Heart right ventricle (tissue), 16 donors: ENCODE measurements around the gene DNPH1. TPM values are rescaled to one million over a fixed set of nuclear protein-coding genes. Genes with fewer than 3 reads are reported as not detected.

ENCODE experiments used
- ATAC-seq, 8 donors: fragments of 200-7000 bp; cut with Tn5 transposase; one replicate each; pipeline ENCODE4 v1.9.1; 2020; ENCODE audit warnings: mild to moderate bottlenecking in 8 of 8, moderate library complexity in 8 of 8, moderate number of reproducible peaks in 1 of 8
- DNase-seq, 2 donors: peaks; one replicate each; pipeline ENCODE4 v3.0.0-alpha.2; 2020
- H3K27ac ChIP-seq, 10 donors: fragments of 200-600 bp; sonication (generic) in 2 of 10; one replicate each; pipeline versions ENCODE4 v1.5.0 to v1.8.0; 2020 to 2022; ENCODE audit warnings: mild to moderate bottlenecking in 3 of 10
- H3K27me3 ChIP-seq, 7 donors: fragments of 200-600 bp; one replicate each; pipeline ENCODE4 v1.8.0; 2021 to 2022; ENCODE audit warnings: mild to moderate bottlenecking in 2 of 7
- H3K36me3 ChIP-seq, 9 donors: fragments of 200-600 bp; sonication (generic) in 1 of 9; one replicate each; pipeline versions ENCODE4 v1.5.0 to v1.8.0; 2020 to 2022; ENCODE audit warnings: mild to moderate bottlenecking in 2 of 9
- H3K4me1 ChIP-seq, 9 donors: fragments of 200-600 bp; sonication (generic) in 1 of 9; one replicate each; pipeline versions ENCODE4 v1.5.0 to v1.8.0; 2020 to 2022; ENCODE audit warnings: mild to moderate bottlenecking in 4 of 9
- H3K4me3 ChIP-seq, 10 donors: fragments of 200-600 bp; sonication (generic) in 2 of 10; one replicate each; pipeline versions ENCODE4 v1.5.0 to v1.8.0; 2020 to 2022; ENCODE audit warnings: mild to moderate bottlenecking in 7 of 10, moderate library complexity in 2 of 10
- H3K9me3 ChIP-seq, 11 donors: fragments of 200-600 bp in 10 of 11; sonication (generic) in 2 of 11; one replicate each; pipeline versions ENCODE4 v1.5.0 to v1.8.0; 2013 to 2022; ENCODE audit warnings: mild to moderate bottlenecking in 2 of 11, control low read depth in 1 of 11, moderate library complexity in 1 of 11
- WGBS, 2 donors: extraction: QIAGEN DNeasy Blood & Tissue Kit; methylation state at CpG; one replicate each; pipeline ENCODE4 v1.1.7; 2013; ENCODE audit warnings: inconsistent platforms in 1 of 2; 5-methylcytosine and 5-hydroxymethylcytosine counted together
- intact Hi-C, 10 donors: fragments of 100-400 bp; cut with DNase I; formaldehyde crosslinking; loops; one replicate each; pipeline versions ENCODE4 v1.11.1 to v1.14.2; 2022
- polyA plus RNA-seq, 2 donors: library from polyadenylated mRNA; stranded (reverse); fragments of 200-250 nt; gene quantifications; one replicate each; pipeline ENCODE4 v1.2.3, GENCODE V29; 2013
- total RNA-seq, 10 donors: library from RNA; stranded (reverse); fragmentation: NEBNext Ultra II Directional in 3 of 10; extraction: Animal tissue kit (Norgen Biotek cat#: 25700) in 3 of 10; gene quantifications; one replicate each; pipeline versions ENCODE4 v1.2.1 to v1.2.4, GENCODE V29; 2021 to 2023
- TF ChIP-seq, protein P1 (sequence below), 9 donors: fragments of 200-600 bp; sonication (generic) in 2 of 9; IDR thresholded peaks; one replicate each; pipeline versions ENCODE4 v1.5.0 to v1.8.0; 2021 to 2022; ENCODE audit warnings: antibody characterized with exemption in 9 of 9, mild to moderate bottlenecking in 5 of 9, moderate library complexity in 1 of 9
- donor health status: Arrhythmogenic right ventricular cardiomyopathy.
- donor health status: ischemic (EF 13 %, LVEDD 7.1; RV severe dilation, severe dysfunction).
- donor health status: healthy with polysubstance abuse.
- donor health status: DM: no; HTN: yes; CAD: no.
- donor health status: DM: no; HTN: no; CAD: no.
- donor health status: ischemic (EF 25% LVEDD 6.9; RV normal size, moderate dysfunction).
- donor health status: ischemic (EF 25% LVEDD 5.7; RV mildly dilated, moderate dysfunction).
- donor health status: healthy.
- donor health status: DM: yes; HTN: yes; CAD: no.
- donor health status: Ischemic cardiomyopathy.
- donor health status: ischemic (EF 35%, LVEDD 5.7; RV mildly dilated, moderate dysfunction).
- donor health status: nonischemic (EF 11% LVEDD 7.7; RV severe dilation, severe dysfunction).
- donor health status: DM: yes; HTN: yes; CAD: no.
- donor health status: PGD.
- donor health status: ischemic (EF 29% LVEDD 5.4; RV normal size, mild dysfunction).
- donor health status: nonischemic (EF 23%, LVEDD 6.1; RV moderate dilation, normal function).

Gene DNPH1
- total and polyA plus RNA-seq, 12 donors: 16.0 to 51.3 (median 26.2) TPM

DNA sequence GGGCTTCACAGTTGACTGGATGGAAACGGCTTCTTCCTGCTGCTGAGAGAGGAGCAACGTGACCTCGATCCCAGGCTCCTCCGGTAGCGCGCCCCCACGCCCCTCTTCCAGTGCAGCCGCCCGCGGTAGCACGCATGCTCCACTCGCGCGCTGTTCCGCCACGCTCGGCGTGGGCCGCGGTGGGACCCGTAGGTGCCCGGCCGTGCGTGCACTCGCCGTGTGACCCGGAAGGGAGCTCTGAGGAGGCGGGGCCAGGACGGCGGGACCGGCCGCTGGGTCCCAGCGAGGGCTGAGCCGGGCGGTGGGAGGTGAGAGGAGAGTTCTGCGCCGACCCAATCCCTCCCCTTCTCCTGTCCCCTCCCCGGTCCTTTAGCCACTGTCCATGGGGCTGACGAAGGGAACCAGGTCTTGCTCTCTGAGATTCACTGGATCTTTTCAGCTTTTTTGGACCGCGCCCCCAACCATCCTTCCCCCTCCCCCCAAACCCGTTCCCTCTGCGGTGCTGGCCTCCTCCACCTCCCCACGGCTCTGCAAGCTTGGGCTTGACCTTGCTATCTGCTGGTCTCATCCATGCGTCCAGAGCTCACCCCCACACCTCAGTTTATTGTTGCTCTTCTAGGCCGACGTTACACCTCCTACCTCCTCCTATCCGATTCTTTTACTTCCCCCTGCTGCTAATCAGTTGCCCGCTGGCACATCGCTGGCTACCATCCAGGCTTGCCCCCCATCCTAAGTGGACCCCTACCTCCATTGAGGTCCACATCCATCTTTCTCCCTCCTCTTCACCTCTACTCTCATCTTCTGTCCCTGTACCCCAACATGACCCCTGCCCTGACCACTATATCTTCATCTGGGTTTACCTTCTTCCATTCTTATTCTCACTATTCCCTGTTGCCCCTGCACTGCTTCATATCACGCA, 47.1 kb downstream of the DNPH1 start, which contains the start of gene CUL9:
Gene CUL9, plus strand, starts transcription at position 255 of the 919 bp plus-strand sequence. CDS start 2,115 bp downstream, outside the sequence.
- Histone ChIP-seq H3K9me3 (no peaks in the 10 kb centered on the region), H3K27ac (peak within 1 kb of the TSS in 9 of 10 donors; percentile 67 to 86 (median 76)), H3K27me3 (no peaks in the 10 kb centered on the region), H3K4me3 (peak within 1 kb of the TSS; percentile 45 to 89 (median 78)), H3K36me3 (peaks cover 4 to 74% (median 28%) of the 10 kb centered on the region in 9 donors), H3K4me1 (peaks cover 0 to 30% (median 17%) of the 10 kb centered on the region in 9 donors)
- intact Hi-C loops: loop anchor here in 1 of 10 donors (10.0 kb wide), 1 partner anchor 323 kb away; no protein-coding TSS in a partner anchor
- TF ChIP-seq, protein P1, sequence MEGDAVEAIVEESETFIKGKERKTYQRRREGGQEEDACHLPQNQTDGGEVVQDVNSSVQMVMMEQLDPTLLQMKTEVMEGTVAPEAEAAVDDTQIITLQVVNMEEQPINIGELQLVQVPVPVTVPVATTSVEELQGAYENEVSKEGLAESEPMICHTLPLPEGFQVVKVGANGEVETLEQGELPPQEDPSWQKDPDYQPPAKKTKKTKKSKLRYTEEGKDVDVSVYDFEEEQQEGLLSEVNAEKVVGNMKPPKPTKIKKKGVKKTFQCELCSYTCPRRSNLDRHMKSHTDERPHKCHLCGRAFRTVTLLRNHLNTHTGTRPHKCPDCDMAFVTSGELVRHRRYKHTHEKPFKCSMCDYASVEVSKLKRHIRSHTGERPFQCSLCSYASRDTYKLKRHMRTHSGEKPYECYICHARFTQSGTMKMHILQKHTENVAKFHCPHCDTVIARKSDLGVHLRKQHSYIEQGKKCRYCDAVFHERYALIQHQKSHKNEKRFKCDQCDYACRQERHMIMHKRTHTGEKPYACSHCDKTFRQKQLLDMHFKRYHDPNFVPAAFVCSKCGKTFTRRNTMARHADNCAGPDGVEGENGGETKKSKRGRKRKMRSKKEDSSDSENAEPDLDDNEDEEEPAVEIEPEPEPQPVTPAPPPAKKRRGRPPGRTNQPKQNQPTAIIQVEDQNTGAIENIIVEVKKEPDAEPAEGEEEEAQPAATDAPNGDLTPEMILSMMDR (IDR thresholded peaks at IDR 0.05): no peak
- DNase-seq: peak; percentile 86 to 90
- 1 to 2% methylated on average over 50 to 51 of the region's 51 CpGs for WGBS, 2 donors
- peak; percentile 95 to 99 (median 97) for ATAC-seq

GRCh38 chr6:43181621-43181941, 47.7 kb downstream of the DNPH1 start:
- Histone ChIP-seq H3K36me3 (peaks cover 4 to 74% (median 29%) of the 10 kb centered on the region in 9 donors), H3K4me1 (peaks cover 0 to 34% (median 17%) of the 10 kb centered on the region in 9 donors), H3K27ac (peak overlapping the region in 9 of 10 donors; percentile 67 to 86 (median 76)), H3K4me3 (peak overlapping the region; percentile 45 to 89 (median 78)), H3K27me3 (no peaks in the 10 kb centered on the region), H3K9me3 (no peaks in the 10 kb centered on the region)
- 44% methylated on average over 9 of the region's 9 CpGs for WGBS, 2 donors
- no peak for DNase-seq
- intact Hi-C loops: loop anchor here in 1 of 10 donors (10.0 kb wide), 1 partner anchor 323 kb away; no protein-coding TSS in a partner anchor
- ATAC-seq: no peak
- TF ChIP-seq, protein P1 (IDR thresholded peaks at IDR 0.05): no peak

DNA sequence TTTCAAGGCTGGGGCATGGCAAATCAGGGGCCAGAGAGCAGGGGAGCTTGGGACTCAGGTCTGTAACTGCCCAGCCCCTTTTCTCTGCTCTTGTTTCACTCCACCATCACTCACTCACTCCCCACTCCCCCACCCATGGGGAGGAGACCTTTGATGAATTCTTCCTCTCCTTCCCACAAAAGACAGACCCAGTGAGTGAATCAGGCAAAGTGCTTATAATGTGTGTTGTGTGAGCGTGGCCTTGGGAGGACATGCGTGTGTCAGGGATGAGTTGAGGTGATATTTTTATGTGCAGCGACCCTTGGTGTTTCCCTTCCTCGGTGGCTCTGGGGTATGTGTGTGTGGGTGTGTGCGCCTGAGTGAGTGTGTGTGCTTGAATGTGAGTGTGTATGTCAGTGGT, 48.3 kb downstream of the DNPH1 start:
- H3K4me3 ChIP-seq: no peak overlapping the region
- H3K9me3 ChIP-seq: no peaks in the 10 kb centered on the region
- peak overlapping the region in 4 of 10 donors; percentile 11 to 86 (median 72) for H3K27ac ChIP-seq
- no peak for ATAC-seq
- peaks cover 0 to 39% (median 17%) of the 10 kb centered on the region in 9 donors for H3K4me1 ChIP-seq
- intact Hi-C loops: loop anchor here in 1 of 10 donors (10.0 kb wide), 1 partner anchor 324 kb away; no protein-coding TSS in a partner anchor
- H3K27me3 ChIP-seq: no peaks in the 10 kb centered on the region
- H3K36me3 ChIP-seq: peaks cover 4 to 74% (median 31%) of the 10 kb centered on the region in 9 donors
- 63 to 71% methylated on average over 5 of the region's 5 CpGs for WGBS, 2 donors
- TF ChIP-seq, protein P1 (IDR thresholded peaks at IDR 0.05): no peak
- DNase-seq: no peak

GRCh38 chr6:43180058-43180457, 49.2 kb downstream of the DNPH1 start:
- H3K27ac ChIP-seq: no peak overlapping the region
- TF ChIP-seq, protein P1 (IDR thresholded peaks at IDR 0.05): no peak
- no peaks in the 10 kb centered on the region for H3K27me3 ChIP-seq
- H3K4me3 ChIP-seq: no peak overlapping the region
- DNase-seq: no peak
- H3K9me3 ChIP-seq: no peaks in the 10 kb centered on the region
- WGBS, 2 donors: 80 to 82% methylated on average over 7 of the region's 7 CpGs
- ATAC-seq: no peak
- peaks cover 4 to 74% (median 35%) of the 10 kb centered on the region in 9 donors for H3K36me3 ChIP-seq
- peaks cover 4 to 48% (median 25%) of the 10 kb centered on the region in 9 donors for H3K4me1 ChIP-seq
- intact Hi-C loops: loop anchor here in 1 of 10 donors (10.0 kb wide), 1 partner anchor 325 kb away; no protein-coding TSS in a partner anchor
